HuH-7 (cell line): Measurements from ENCODE around the gene QRFP.

Source experiments
- DNase-seq: peaks from one replicate; pipeline ENCODE4 v3.0.0; 2011; ENCODE audit warnings: low spot score

Gene QRFP

GRCh38 chr9:130904070-130905044, 7.7 kb upstream of the QRFP start:
- no peak for DNase-seq

- DNase-seq = no peak
Observed at GRCh38 chr9:130903194-130904069, 6.8 kb upstream of the QRFP start.

- DNase-seq = no peak
Observed at GRCh38 chr9:130902204-130903185, 5.9 kb upstream of the QRFP start.

- DNase-seq = no peak
Observed at GRCh38 chr9:130901498-130902203, 5.0 kb upstream of the QRFP start.

- DNase-seq = no peak
Observed at GRCh38 chr9:130900701-130901497, 4.3 kb upstream of the QRFP start.

- DNase-seq = no peak
Observed at GRCh38 chr9:130899051-130899748, 2.6 kb upstream of the QRFP start.

- no peak for DNase-seq
Observed at GRCh38 chr9:130898552-130898852, 1.9 kb upstream of the QRFP start.

GRCh38 chr9:130897848-130898551, 1.4 kb upstream of the QRFP start:
- no peak for DNase-seq

GRCh38 chr9:130897105-130897751, 616 bp upstream of the QRFP start:
- DNase-seq = no peak

- DNase-seq = no peak
Observed at GRCh38 chr9:130895481-130896232, 955 bp downstream of the QRFP start.

GRCh38 chr9:130895038-130895437, 1.6 kb downstream of the QRFP start:
- DNase-seq = no peak

GRCh38 chr9:130894546-130894945, 2.1 kb downstream of the QRFP start:
- no peak for DNase-seq

GRCh38 chr9:130893341-130894101, 3.1 kb downstream of the QRFP start:
- DNase-seq = no peak

- no peak for DNase-seq
Observed at GRCh38 chr9:130892477-130893304, 3.9 kb downstream of the QRFP start.

- no peak for DNase-seq
Observed at GRCh38 chr9:130891688-130892476, 4.7 kb downstream of the QRFP start.
